ENCODE results near the gene USP17L24. TPM values are rescaled to one million over a fixed set of nuclear protein-coding genes. Genes with fewer than 3 reads are reported as not detected.
"Not testable (repeated sequence)": the region's sequence is repeated elsewhere in the genome, so short reads cannot be mapped to it uniquely, and the experiment has no call there.

USP17L24 gene
- not detected for polyA plus RNA-seq (2012; ENCODE audit: insufficient read depth, insufficient read length)

GRCh38 chr4:9324865-9325264 is at the start of gene USP17L24:
Gene USP17L24, plus strand, starts transcription at chr4:9325165. Its CDS starts 0 bp downstream, at chr4:9325165.
- H3K4me3 ChIP-seq (ENCODE audit: low read length); DNase-seq (ENCODE audit: low read depth, low spot score): not testable (repeated sequence)

GRCh38 chr4:9324191-9324590 is 774 bp upstream of the USP17L24 start:
- DNase-seq (ENCODE audit: low read depth, low spot score); H3K4me3 ChIP-seq (ENCODE audit: low read length): not testable (repeated sequence)

- DNase-seq (ENCODE audit: low read depth, low spot score); H3K4me3 ChIP-seq (ENCODE audit: low read length): not testable (repeated sequence)
Measured at GRCh38 chr4:9329611-9330010, 4.6 kb downstream of the USP17L24 start, which contains the start of gene USP17L25. Gene USP17L25, plus strand, starts transcription at chr4:9329911. Its CDS starts 0 bp downstream, at chr4:9329911.

- DNase-seq (ENCODE audit: low read depth, low spot score); H3K4me3 ChIP-seq (ENCODE audit: low read length): not testable (repeated sequence)
Measured at GRCh38 chr4:9334358-9334757, 9.4 kb downstream of the USP17L24 start, which contains the start of gene USP17L26. Gene USP17L26, plus strand, starts transcription at chr4:9334658. Its CDS starts 0 bp downstream, at chr4:9334658.

- H3K4me3 ChIP-seq (ENCODE audit: low read length); DNase-seq (ENCODE audit: low read depth, low spot score): not testable (repeated sequence)
Measured at GRCh38 chr4:9339103-9339502, 14.1 kb downstream of the USP17L24 start, which contains the start of gene USP17L5. Gene USP17L5, plus strand, starts transcription at chr4:9339403. Its CDS starts 0 bp downstream, at chr4:9339403.

- H3K4me3 ChIP-seq (ENCODE audit: low read length); DNase-seq (ENCODE audit: low read depth, low spot score): not testable (repeated sequence)
Measured at GRCh38 chr4:9343848-9344247, 18.9 kb downstream of the USP17L24 start, which contains the start of gene USP17L27. Gene USP17L27, plus strand, starts transcription at chr4:9344148. Its CDS starts 0 bp downstream, at chr4:9344148.

- DNase-seq (ENCODE audit: low read depth, low spot score); H3K4me3 ChIP-seq (ENCODE audit: low read length): not testable (repeated sequence)
Measured at GRCh38 chr4:9348593-9348992, 23.6 kb downstream of the USP17L24 start, which contains the start of gene USP17L28. Gene USP17L28, plus strand, starts transcription at chr4:9348893. Its CDS starts 0 bp downstream, at chr4:9348893.

- not testable (repeated sequence) for H3K4me3 ChIP-seq (ENCODE audit: low read length); DNase-seq (ENCODE audit: low read depth, low spot score)
Measured at GRCh38 chr4:9350866-9351265, 25.9 kb downstream of the USP17L24 start.

- DNase-seq (ENCODE audit: low read depth, low spot score); H3K4me3 ChIP-seq (ENCODE audit: low read length): not testable (repeated sequence)
Measured at GRCh38 chr4:9353338-9353737, 28.4 kb downstream of the USP17L24 start, which contains the start of gene USP17L29. Gene USP17L29, plus strand, starts transcription at chr4:9353638. Its CDS starts 0 bp downstream, at chr4:9353638.

GRCh38 chr4:9362829-9363228 is 37.9 kb downstream of the USP17L24 start, which contains the start of gene USP17L30:
Gene USP17L30, plus strand, starts transcription at chr4:9363129. Its CDS starts 0 bp downstream, at chr4:9363129.
- DNase-seq (ENCODE audit: low read depth, low spot score); H3K4me3 ChIP-seq (ENCODE audit: low read length): not testable (repeated sequence)

All from Jurkat, Clone E6-1 (cell line).